Neuronal stem cell (in vitro differentiated cells): ENCODE data around the gene PPME1.

Experiments used
- DNase-seq: peaks from one replicate; pipeline ENCODE4 v3.0.0-alpha.2; 2013; ENCODE audit warnings: low spot score
- H2AFZ ChIP-seq: one replicate; pipeline ENCODE4 v1.6.1; 2013; ENCODE audit warnings: mild to moderate bottlenecking, low read length, inconsistent platforms
- H2AK5ac ChIP-seq: 2 replicates; pipeline ENCODE4 v1.6.1; 2013; ENCODE audit warnings: low read depth, mild to moderate bottlenecking, inconsistent platforms, low read length, moderate library complexity, mixed read lengths
- H2BK120ac ChIP-seq: 2 replicates; pipeline ENCODE4 v1.6.1; 2013; ENCODE audit warnings: low read depth, mild to moderate bottlenecking, inconsistent platforms, low read length, moderate library complexity, mixed read lengths
- H2BK12ac ChIP-seq: one replicate; pipeline ENCODE4 v1.6.1; 2013; ENCODE audit warnings: low read length, inconsistent platforms
- H2BK15ac ChIP-seq: 2 replicates; pipeline ENCODE4 v1.6.1; 2013; ENCODE audit warnings: mild to moderate bottlenecking, low read length, inconsistent platforms, mixed read lengths
- H2BK5ac ChIP-seq: one replicate; pipeline ENCODE4 v1.6.1; 2013; ENCODE audit warnings: inconsistent platforms, mild to moderate bottlenecking, low read length, moderate library complexity
- H3K14ac ChIP-seq: one replicate; pipeline ENCODE4 v1.6.1; 2013; ENCODE audit warnings: low read length, inconsistent platforms
- H3K18ac ChIP-seq: 2 replicates; pipeline ENCODE4 v1.6.1; 2013; ENCODE audit warnings: low read length, inconsistent platforms
- H3K23ac ChIP-seq: 2 replicates; pipeline ENCODE4 v1.6.1; 2013; ENCODE audit warnings: low read depth, mild to moderate bottlenecking, mixed read lengths, low read length, inconsistent platforms; ENCODE audit not compliant: poor library complexity
- H3K27ac ChIP-seq: replicated peaks from 3 replicates; pipeline ENCODE4 v1.5.1; 2013; ENCODE audit warnings: low read length, inconsistent platforms
- H3K27me3 ChIP-seq, 3 experiments: 2 replicates each; pipeline ENCODE4 v1.6.1; 2013; ENCODE audit warnings: low read length in 3 of 3, mild to moderate bottlenecking in 2 of 3, inconsistent platforms in 1 of 3, low read depth in 1 of 3, mixed read lengths in 1 of 3, moderate library complexity in 1 of 3; ENCODE audit not compliant: control insufficient read depth in 3 of 3, insufficient read depth in 3 of 3
- H3K36me3 ChIP-seq, 2 donors: replicated peaks in 1 of 2; 2 replicates each; pipeline ENCODE4 v1.6.1; 2013; ENCODE audit warnings: low read length in 2 of 2; ENCODE audit not compliant: control insufficient read depth in 2 of 2, insufficient read depth in 2 of 2
- H3K4ac ChIP-seq: 2 replicates; pipeline ENCODE4 v1.6.1; 2013; ENCODE audit warnings: inconsistent platforms, mild to moderate bottlenecking, low read length, moderate library complexity
- H3K4me1 ChIP-seq, 2 donors: 1 replicate in 1 of 2; 2 replicates in 1 of 2; pipeline ENCODE4 v1.6.1; 2013; ENCODE audit warnings: low read length in 2 of 2, low read depth in 1 of 2; ENCODE audit not compliant: control insufficient read depth in 2 of 2, insufficient read depth in 1 of 2
- H3K4me2 ChIP-seq: one replicate; pipeline ENCODE4 v1.6.1; 2013; ENCODE audit warnings: mild to moderate bottlenecking, low read length, inconsistent platforms; ENCODE audit not compliant: insufficient read depth, poor library complexity, severe bottlenecking
- H3K4me3 ChIP-seq, 2 donors: 2 replicates each; pipeline ENCODE4 v1.5.1; 2013; ENCODE audit warnings: low read length in 2 of 2, mild to moderate bottlenecking in 2 of 2, inconsistent platforms in 1 of 2, moderate library complexity in 1 of 2
- H3K79me1 ChIP-seq: one replicate; pipeline ENCODE4 v1.6.1; 2013; ENCODE audit warnings: low read depth, mild to moderate bottlenecking, inconsistent platforms, low read length, moderate library complexity
- H3K9ac ChIP-seq: one replicate; pipeline ENCODE4 v1.6.1; 2013; ENCODE audit warnings: mild to moderate bottlenecking, low read depth, low read length, inconsistent platforms; ENCODE audit not compliant: poor library complexity
- H3K9me3 ChIP-seq, 2 donors: replicated peaks in 1 of 2; 2 replicates each; pipeline versions ENCODE3 to v1.6.1; 2013; ENCODE audit warnings: low read length in 2 of 2, mild to moderate bottlenecking in 2 of 2, inconsistent platforms in 1 of 2, low read depth in 1 of 2, mixed read lengths in 1 of 2, moderate library complexity in 1 of 2; ENCODE audit not compliant: control insufficient read depth in 2 of 2, insufficient read depth in 1 of 2
- H4K8ac ChIP-seq: one replicate; pipeline ENCODE4 v1.6.1; 2013; ENCODE audit warnings: low read depth, mild to moderate bottlenecking, inconsistent platforms, low read length, moderate library complexity
- H4K91ac ChIP-seq: one replicate; pipeline ENCODE4 v1.6.1; 2013; ENCODE audit warnings: low read length, low read depth, mild to moderate bottlenecking, inconsistent platforms; ENCODE audit not compliant: poor library complexity
- WGBS, 2 donors: extraction: QIAGEN DNeasy Blood & Tissue Kit; methylation state at CpG; one replicate each; pipeline ENCODE4 v1.1.7; 2013; ENCODE audit warnings: missing lambda C conversion rate in 2 of 2, mixed read lengths in 1 of 2; ENCODE audit not compliant: insufficient read length in 2 of 2, insufficient replicate concordance in 1 of 2; ENCODE audit errors: extremely low coverage in 2 of 2; 5-methylcytosine and 5-hydroxymethylcytosine counted together

The PPME1 gene

GRCh38 chr11:74144592-74144991 lies 26.5 kb upstream of the PPME1 start:
- Histone ChIP-seq H3K4me2 (no peak overlapping the region), H3K4ac (no peak overlapping the region), H2BK5ac (no peak overlapping the region), H3K79me1 (no peaks in the 10 kb centered on the region), H3K18ac (no peak overlapping the region), H3K36me3 (peaks cover 0 to 11% of the 10 kb centered on the region in 2 donors), H3K4me1 (peaks cover 3% of the 10 kb centered on the region in 2 donors), H4K91ac (no peak overlapping the region), H2AFZ (no peak overlapping the region), H4K8ac (no peak overlapping the region), H3K27ac (no peak overlapping the region), H3K27me3 (no peaks in the 10 kb centered on the region), H3K9ac (no peak overlapping the region), H3K14ac (no peak overlapping the region), H3K23ac (no peak overlapping the region), H2BK120ac (no peak overlapping the region), H2BK15ac (no peak overlapping the region), H2AK5ac (no peak overlapping the region), H3K4me3 (no peak overlapping the region), H2BK12ac (no peak overlapping the region), H3K9me3 (peaks cover 0 to 9% of the 10 kb centered on the region in 2 donors)
- no peak for DNase-seq
- no CpG with 5 or more reads among the region's 4 CpGs for WGBS, 2 donors

GRCh38 chr11:74147199-74147929 lies 23.7 kb upstream of the PPME1 start:
- H3K27ac ChIP-seq: no peak overlapping the region
- no peak overlapping the region for H2BK5ac ChIP-seq
- no peak overlapping the region for H3K4me3 ChIP-seq
- H3K14ac ChIP-seq: no peak overlapping the region
- no peaks in the 10 kb centered on the region for H3K4me1 ChIP-seq
- no peak overlapping the region for H2BK12ac ChIP-seq
- H3K23ac ChIP-seq: no peak overlapping the region
- H3K27me3 ChIP-seq: no peaks in the 10 kb centered on the region
- H3K36me3 ChIP-seq: peaks cover 0 to 12% of the 10 kb centered on the region in 2 donors
- H4K8ac ChIP-seq: no peak overlapping the region
- H2AK5ac ChIP-seq: no peak overlapping the region
- no peak overlapping the region for H3K9ac ChIP-seq
- no peaks in the 10 kb centered on the region for H3K79me1 ChIP-seq
- peaks cover 0 to 9% of the 10 kb centered on the region in 2 donors for H3K9me3 ChIP-seq
- H3K4me2 ChIP-seq: no peak overlapping the region
- no peak overlapping the region for H4K91ac ChIP-seq
- WGBS, 2 donors: no CpG with 5 or more reads among the region's 5 CpGs
- no peak overlapping the region for H2BK120ac ChIP-seq
- H2BK15ac ChIP-seq: no peak overlapping the region
- no peak for DNase-seq
- H3K18ac ChIP-seq: no peak overlapping the region
- H3K4ac ChIP-seq: no peak overlapping the region
- no peak overlapping the region for H2AFZ ChIP-seq

- Histone ChIP-seq H3K4me3 (no peak overlapping the region), H2BK5ac (no peak overlapping the region), H3K27ac (no peak overlapping the region), H2BK15ac (no peak overlapping the region), H3K9me3 (no peaks in the 10 kb centered on the region), H4K8ac (no peak overlapping the region), H3K4ac (no peak overlapping the region), H3K27me3 (no peaks in the 10 kb centered on the region), H3K4me2 (no peak overlapping the region), H3K4me1 (no peaks in the 10 kb centered on the region), H3K9ac (no peak overlapping the region), H2BK120ac (no peak overlapping the region), H3K79me1 (no peaks in the 10 kb centered on the region), H4K91ac (no peak overlapping the region), H3K14ac (no peak overlapping the region), H3K23ac (no peak overlapping the region), H2AK5ac (no peak overlapping the region), H3K36me3 (peaks cover 0 to 28% of the 10 kb centered on the region in 2 donors), H2AFZ (no peak overlapping the region), H2BK12ac (no peak overlapping the region), H3K18ac (no peak overlapping the region)
- no peak for DNase-seq
Measured at GRCh38 chr11:74153224-74153623, 17.9 kb upstream of the PPME1 start.

- Histone ChIP-seq H3K79me1 (no peaks in the 10 kb centered on the region), H2AK5ac (no peak overlapping the region), H3K27ac (no peak overlapping the region), H3K18ac (no peak overlapping the region), H4K91ac (no peak overlapping the region), H3K14ac (no peak overlapping the region), H2AFZ (no peak overlapping the region), H4K8ac (no peak overlapping the region), H3K4me2 (no peak overlapping the region), H3K36me3 (peaks cover 0 to 39% of the 10 kb centered on the region in 2 donors), H3K4me1 (no peaks in the 10 kb centered on the region), H3K4me3 (no peak overlapping the region), H3K23ac (no peak overlapping the region), H3K9ac (no peak overlapping the region), H3K4ac (no peak overlapping the region), H2BK15ac (no peak overlapping the region), H2BK5ac (no peak overlapping the region), H3K27me3 (no peaks in the 10 kb centered on the region), H2BK12ac (no peak overlapping the region), H2BK120ac (no peak overlapping the region), H3K9me3 (no peaks in the 10 kb centered on the region)
- WGBS, 2 donors: no CpG with 5 or more reads among the region's 1 CpG
- DNase-seq: no peak
Measured at GRCh38 chr11:74154620-74155281, 16.3 kb upstream of the PPME1 start.
